Vagina (tissue), 2 donors: ENCODE results near the gene NRP2. TPM values are rescaled to one million over a fixed set of nuclear protein-coding genes. Genes with fewer than 3 reads are reported as not detected.

Experiments
- DNase-seq, 2 donors: peaks; one replicate each; pipeline ENCODE4 v3.0.0-alpha.2; 2017; ENCODE audit errors: extremely low spot score in 2 of 2
- H3K27ac ChIP-seq: fragments of 200-600 bp; sonication (generic); one replicate; pipeline ENCODE4 v1.5.1; 2019
- H3K27me3 ChIP-seq: fragments of 200-600 bp; sonication (generic); one replicate; pipeline ENCODE4 v1.5.1; 2019
- H3K36me3 ChIP-seq, 2 donors: fragments of 200-600 bp; sonication (generic); one replicate each; pipeline ENCODE4 v1.5.1; 2017 to 2019
- H3K4me1 ChIP-seq: fragments of 200-600 bp; sonication (generic); one replicate; pipeline ENCODE4 v1.5.1; 2019
- H3K4me3 ChIP-seq, 2 donors: fragments of 200-600 bp; sonication (generic); 1 replicate in 1 of 2; 2 replicates in 1 of 2; pipeline ENCODE4 v1.5.1; 2016 to 2019
- H3K9me3 ChIP-seq: fragments of 200-600 bp; sonication (generic); one replicate; pipeline ENCODE4 v1.5.1; 2019
- POLR2A ChIP-seq, 2 donors: fragments of 450-650 bp; IDR thresholded peaks; one replicate each; pipeline ENCODE4 v1.6.1; 2017; ENCODE audit warnings: antibody characterized with exemption in 2 of 2, mild to moderate bottlenecking in 2 of 2, moderate library complexity in 2 of 2
- POLR2AphosphoS5 ChIP-seq, 2 donors: sonication (generic); formaldehyde crosslinking; IDR thresholded peaks; one replicate each; pipeline ENCODE4 v1.9.0; 2017; ENCODE audit warnings: antibody characterized with exemption in 2 of 2, mild to moderate bottlenecking in 2 of 2, low read depth in 1 of 2; ENCODE audit not compliant: insufficient read depth in 1 of 2
- intact Hi-C: fragments of 100-400 bp; cut with DNase I; formaldehyde crosslinking; loops from one replicate; pipeline ENCODE4 v1.15.1; 2023
- total RNA-seq: library from RNA; depleted of rRNA; stranded (reverse); fragments of >200 nt; gene quantifications from one replicate; pipeline ENCODE4 v1.2.3, GENCODE V29; 2016
- TF ChIP-seq, protein P1 (sequence below), 3 experiments: fragments of 450-650 bp in 2 of 3; fragments of 200-600 bp in 1 of 3; sonication (generic) in 1 of 3; IDR thresholded peaks; one replicate each; pipeline ENCODE4 v1.5.1; 2017 to 2019; ENCODE audit warnings: antibody characterized with exemption in 3 of 3, mild to moderate bottlenecking in 2 of 3, moderate library complexity in 2 of 3

Gene NRP2
- total RNA-seq, 1 donor from 2014 or later: 65.6 TPM

DNA sequence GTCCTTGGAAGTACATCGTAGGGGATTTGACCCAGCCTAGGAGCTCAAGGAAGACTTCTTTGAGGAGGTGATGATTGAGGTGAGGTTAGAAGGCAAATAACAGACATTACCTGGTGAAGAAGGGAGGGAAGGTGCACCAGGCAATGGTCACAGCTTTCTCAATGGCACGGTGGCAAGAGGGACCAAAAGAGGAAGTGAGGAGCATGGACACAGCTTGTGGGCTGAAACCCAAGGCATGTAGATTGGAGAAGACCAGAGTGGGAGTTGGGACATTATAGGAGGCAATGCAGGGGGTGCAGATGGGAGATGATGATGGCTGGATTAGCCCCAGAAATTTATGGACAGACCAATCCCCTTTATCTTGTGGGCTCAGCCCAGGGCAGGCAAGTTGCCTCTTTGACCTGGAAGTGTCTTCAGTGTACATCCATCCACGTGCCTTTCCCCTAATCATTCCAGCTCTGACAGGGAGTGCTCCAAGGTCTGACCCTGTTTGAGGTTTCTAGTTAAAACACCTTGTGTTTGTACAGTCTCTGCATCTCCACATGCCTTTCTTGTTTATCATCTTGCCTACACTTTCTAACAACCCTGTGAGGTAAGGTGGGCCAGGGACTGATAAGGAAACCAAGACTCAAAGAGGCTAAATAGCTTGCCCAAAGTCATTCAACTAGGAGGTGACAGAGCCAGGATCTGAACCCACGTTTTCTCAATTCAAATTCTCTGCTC is 59.1 kb downstream of the NRP2 start:
- H3K4me1 ChIP-seq: peaks cover 6% of the 10 kb centered on the region
- intact Hi-C loops: no loop called here
- H3K27me3 ChIP-seq: no peaks in the 10 kb centered on the region

DNA sequence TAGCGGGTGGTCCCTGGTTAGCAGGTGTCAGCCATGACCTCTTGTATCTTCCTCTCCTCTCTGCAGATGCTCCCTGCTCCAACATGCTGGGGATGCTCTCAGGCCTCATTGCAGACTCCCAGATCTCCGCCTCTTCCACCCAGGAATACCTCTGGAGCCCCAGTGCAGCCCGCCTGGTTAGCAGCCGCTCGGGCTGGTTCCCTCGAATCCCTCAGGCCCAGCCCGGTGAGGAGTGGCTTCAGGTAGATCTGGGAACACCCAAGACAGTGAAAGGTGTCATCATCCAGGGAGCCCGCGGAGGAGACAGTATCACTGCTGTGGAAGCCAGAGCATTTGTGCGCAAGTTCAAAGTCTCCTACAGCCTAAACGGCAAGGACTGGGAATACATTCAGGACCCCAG is 60.8 kb downstream of the NRP2 start:
- H3K27me3 ChIP-seq: no peaks in the 10 kb centered on the region
- H3K4me1 ChIP-seq: peaks cover 20% of the 10 kb centered on the region
- H3K27ac ChIP-seq: no peak overlapping the region
- intact Hi-C loops: no loop called here
- TF ChIP-seq POLR2A (IDR thresholded peaks at IDR 0.05) (no peak), POLR2AphosphoS5 (IDR thresholded peaks at IDR 0.05; ENCODE audit: insufficient read depth in 1 of 2, low read depth in 1 of 2) (no peak)
- TF ChIP-seq, protein P1, sequence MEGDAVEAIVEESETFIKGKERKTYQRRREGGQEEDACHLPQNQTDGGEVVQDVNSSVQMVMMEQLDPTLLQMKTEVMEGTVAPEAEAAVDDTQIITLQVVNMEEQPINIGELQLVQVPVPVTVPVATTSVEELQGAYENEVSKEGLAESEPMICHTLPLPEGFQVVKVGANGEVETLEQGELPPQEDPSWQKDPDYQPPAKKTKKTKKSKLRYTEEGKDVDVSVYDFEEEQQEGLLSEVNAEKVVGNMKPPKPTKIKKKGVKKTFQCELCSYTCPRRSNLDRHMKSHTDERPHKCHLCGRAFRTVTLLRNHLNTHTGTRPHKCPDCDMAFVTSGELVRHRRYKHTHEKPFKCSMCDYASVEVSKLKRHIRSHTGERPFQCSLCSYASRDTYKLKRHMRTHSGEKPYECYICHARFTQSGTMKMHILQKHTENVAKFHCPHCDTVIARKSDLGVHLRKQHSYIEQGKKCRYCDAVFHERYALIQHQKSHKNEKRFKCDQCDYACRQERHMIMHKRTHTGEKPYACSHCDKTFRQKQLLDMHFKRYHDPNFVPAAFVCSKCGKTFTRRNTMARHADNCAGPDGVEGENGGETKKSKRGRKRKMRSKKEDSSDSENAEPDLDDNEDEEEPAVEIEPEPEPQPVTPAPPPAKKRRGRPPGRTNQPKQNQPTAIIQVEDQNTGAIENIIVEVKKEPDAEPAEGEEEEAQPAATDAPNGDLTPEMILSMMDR (IDR thresholded peaks at IDR 0.05): no peak
- H3K4me3 ChIP-seq: no peak overlapping the region
- H3K36me3 ChIP-seq: peaks cover 0 to 20% of the 10 kb centered on the region in 2 donors
- no peak for DNase-seq
- no peaks in the 10 kb centered on the region for H3K9me3 ChIP-seq

More for the DNA sequence above, 59.1 kb downstream of the NRP2 start:
- H3K9me3 ChIP-seq: no peaks in the 10 kb centered on the region
- H3K36me3 ChIP-seq: peaks cover 0 to 14% of the 10 kb centered on the region in 2 donors
- H3K4me3 ChIP-seq: no peak overlapping the region
- DNase-seq: no peak
- TF ChIP-seq, protein P1 (IDR thresholded peaks at IDR 0.05): no peak
- TF ChIP-seq POLR2A (IDR thresholded peaks at IDR 0.05): no peak
- TF ChIP-seq POLR2AphosphoS5 (IDR thresholded peaks at IDR 0.05; ENCODE audit: insufficient read depth in 1 of 2, low read depth in 1 of 2): no peak
- no peak overlapping the region for H3K27ac ChIP-seq

DNA sequence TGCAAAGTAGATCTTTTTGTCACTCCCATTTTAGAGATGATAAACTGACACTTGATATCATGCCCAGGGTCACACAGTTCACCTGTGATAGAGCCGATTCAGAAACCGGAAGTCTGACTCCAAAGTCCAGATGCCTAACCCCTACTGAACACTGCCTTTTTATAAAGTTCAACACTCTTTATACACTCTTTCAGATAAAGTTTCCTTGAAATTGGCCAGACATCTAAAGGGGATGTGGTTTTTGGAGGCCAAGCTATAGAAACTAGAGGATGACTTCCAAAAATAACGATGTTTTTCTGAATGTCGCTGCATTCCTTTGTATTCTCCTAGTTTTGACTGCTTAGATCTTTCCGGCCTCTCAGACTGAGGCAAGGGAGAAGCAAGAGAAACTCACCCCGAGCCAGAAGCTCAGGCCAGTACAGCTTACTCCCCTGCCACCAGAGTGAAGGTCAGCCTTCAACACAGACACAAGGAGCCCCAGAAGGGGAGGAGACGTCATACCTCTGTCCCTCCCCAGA is 61.8 kb downstream of the NRP2 start:
- Histone ChIP-seq H3K36me3 (peaks cover 0 to 20% of the 10 kb centered on the region in 2 donors), H3K27me3 (no peaks in the 10 kb centered on the region), H3K9me3 (no peaks in the 10 kb centered on the region), H3K27ac (no peak overlapping the region), H3K4me1 (peaks cover 29% of the 10 kb centered on the region), H3K4me3 (no peak overlapping the region)
- no peak for DNase-seq
- TF ChIP-seq POLR2A (IDR thresholded peaks at IDR 0.05) (no peak), POLR2AphosphoS5 (IDR thresholded peaks at IDR 0.05; ENCODE audit: insufficient read depth in 1 of 2, low read depth in 1 of 2) (no peak)
- TF ChIP-seq, protein P1 (IDR thresholded peaks at IDR 0.05): no peak
- intact Hi-C loops: no loop called here

DNA sequence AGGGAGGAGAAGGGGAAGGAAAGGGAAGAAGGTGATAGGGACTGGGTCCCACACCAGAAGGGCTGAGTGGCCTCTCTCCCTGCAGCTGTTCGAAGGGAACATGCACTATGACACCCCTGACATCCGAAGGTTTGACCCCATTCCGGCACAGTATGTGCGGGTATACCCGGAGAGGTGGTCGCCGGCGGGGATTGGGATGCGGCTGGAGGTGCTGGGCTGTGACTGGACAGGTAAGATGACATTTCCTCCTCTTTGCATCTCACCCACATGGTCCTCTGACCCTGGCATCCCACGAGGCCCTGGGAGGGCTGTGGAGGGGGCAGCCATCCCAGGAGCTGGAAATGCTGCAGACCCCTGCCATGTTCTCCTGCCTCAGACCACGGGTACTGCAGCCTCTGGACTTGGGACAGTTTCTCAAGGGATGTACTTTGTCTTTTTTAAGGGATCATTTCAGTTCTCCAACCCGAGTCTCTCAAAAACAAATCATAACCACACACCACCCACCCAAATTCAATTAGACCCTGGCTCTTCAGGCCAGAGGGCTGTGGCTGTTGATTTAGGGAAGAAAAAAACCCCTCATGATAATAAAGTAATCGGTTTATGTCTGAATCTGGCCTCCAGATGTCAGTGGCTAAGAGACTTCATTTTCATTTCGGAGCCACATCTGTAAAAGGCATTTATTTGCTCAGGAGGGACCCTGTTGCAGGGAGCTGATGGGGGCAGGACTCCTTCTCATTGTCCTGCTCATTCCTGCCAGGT is 63.5 kb downstream of the NRP2 start:
- peak overlapping the region; percentile 42 for H3K27ac ChIP-seq
- H3K27me3 ChIP-seq: no peaks in the 10 kb centered on the region
- H3K9me3 ChIP-seq: no peaks in the 10 kb centered on the region
- H3K36me3 ChIP-seq: peaks cover 0 to 14% of the 10 kb centered on the region in 2 donors
- intact Hi-C loops: no loop called here
- TF ChIP-seq, protein P1 (IDR thresholded peaks at IDR 0.05): no peak
- TF ChIP-seq POLR2AphosphoS5 (IDR thresholded peaks at IDR 0.05; ENCODE audit: insufficient read depth in 1 of 2, low read depth in 1 of 2): no peak
- no peak for TF ChIP-seq POLR2A (IDR thresholded peaks at IDR 0.05)
- H3K4me3 ChIP-seq: no peak overlapping the region
- DNase-seq: no peak
- peaks cover 32% of the 10 kb centered on the region for H3K4me1 ChIP-seq
